Activated naive CD4-positive, alpha-beta T cell treated with anti-CD3 and anti-CD28 coated beads, Interleukin-2, amount 10 ng/mL, durations not matched to agents 7 days and 5 days (primary cell): ENCODE measurements around the gene FAM111A.

Experiments used
- CTCF ChIA-PET: fragments of 350-600 bp; sonication (Branson Sonifier 250); formaldehyde crosslinking; loops from one replicate; lab custom pipeline; 2021; ENCODE audit warnings: antibody characterized with exemption; lab: Charles Lee
- DNase-seq: peaks from one replicate; pipeline ENCODE4 v3.0.0-alpha.2; 2020
- H3K27ac Mint-ChIP-seq: one replicate; pipeline ENCODE4 v1.8.0; 2021; ENCODE audit warnings: mild to moderate bottlenecking, moderate library complexity, mixed read lengths
- H3K27me3 Mint-ChIP-seq: one replicate; pipeline ENCODE4 v1.8.0; 2021; ENCODE audit warnings: mild to moderate bottlenecking, mixed read lengths
- H3K36me3 Mint-ChIP-seq: one replicate; pipeline ENCODE4 v1.8.0; 2021; ENCODE audit warnings: mixed read lengths
- H3K4me1 Mint-ChIP-seq: one replicate; pipeline ENCODE4 v1.8.0; 2021; ENCODE audit warnings: mixed read lengths
- H3K4me3 Mint-ChIP-seq: one replicate; pipeline ENCODE4 v1.8.0; 2021; ENCODE audit warnings: mild to moderate bottlenecking, moderate library complexity, mixed read lengths
- H3K9me3 Mint-ChIP-seq: one replicate; pipeline ENCODE4 v1.8.0; 2021; ENCODE audit warnings: mixed read lengths

Gene FAM111A

DNA sequence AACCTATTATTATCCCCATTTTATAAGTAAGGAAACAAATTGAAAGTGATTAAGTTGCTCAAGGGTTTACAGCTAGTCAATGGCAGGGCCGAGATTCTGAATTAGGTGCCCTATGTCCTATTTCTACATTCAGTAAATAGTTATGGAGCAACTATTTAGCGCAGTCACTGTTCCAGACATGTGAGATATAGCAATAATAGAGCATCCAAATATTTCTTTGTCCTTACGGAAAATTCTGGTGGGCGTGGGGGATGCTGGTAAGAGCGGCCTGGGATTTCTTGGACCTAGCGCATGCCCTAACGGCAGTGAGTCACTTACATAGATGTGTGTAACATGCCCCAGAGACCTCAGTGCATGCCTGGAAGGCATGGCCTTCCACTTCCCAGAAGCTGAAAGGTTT lies 33.7 kb downstream of the FAM111A start:
- DNase-seq, result no peak
- peaks cover 58% of the 10 kb centered on the region for H3K27me3 Mint-ChIP-seq
- peaks cover 5% of the 10 kb centered on the region for H3K9me3 Mint-ChIP-seq
- no peak overlapping the region for H3K4me3 Mint-ChIP-seq
- peaks cover 7% of the 10 kb centered on the region for H3K4me1 Mint-ChIP-seq
- no peak overlapping the region for H3K27ac Mint-ChIP-seq
- CTCF ChIA-PET, result interaction anchor here (2.6 kb wide), 1 partner anchor 10 kb away, joined by 20 read pairs; no protein-coding TSS in a partner anchor
- H3K36me3 Mint-ChIP-seq, result no peaks in the 10 kb centered on the region

DNA sequence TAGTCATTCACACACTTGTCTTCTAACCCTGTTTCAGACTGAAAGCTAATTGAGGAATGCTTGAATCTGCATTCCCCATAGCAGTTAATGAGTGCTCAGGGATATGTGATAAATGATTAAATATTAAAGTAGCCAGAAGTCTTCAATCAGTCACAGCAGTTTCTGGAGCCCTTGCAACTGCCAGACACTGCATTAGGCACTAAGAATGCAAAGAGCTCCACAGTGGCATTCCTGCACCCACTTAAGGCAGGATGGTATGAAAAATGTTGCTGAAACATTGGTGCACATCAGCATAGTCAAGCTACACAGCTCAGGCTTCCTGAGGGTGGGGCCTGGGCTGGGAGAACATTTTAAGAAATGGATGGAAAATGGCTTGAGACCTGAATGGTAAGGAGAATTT lies 35.7 kb downstream of the FAM111A start:
- Mint-ChIP-seq H3K27ac (no peak overlapping the region), H3K36me3 (no peaks in the 10 kb centered on the region), H3K4me3 (no peak overlapping the region), H3K9me3 (peaks cover 5% of the 10 kb centered on the region), H3K4me1 (no peaks in the 10 kb centered on the region), H3K27me3 (peaks cover 49% of the 10 kb centered on the region)
- no peak for DNase-seq
- CTCF ChIA-PET, result interaction anchor here (0.8 to 1.3 kb wide), 3 partner anchors 8 to 251 kb away, joined by 3 to 6 read pairs (median 4); no protein-coding TSS in a partner anchor

DNA sequence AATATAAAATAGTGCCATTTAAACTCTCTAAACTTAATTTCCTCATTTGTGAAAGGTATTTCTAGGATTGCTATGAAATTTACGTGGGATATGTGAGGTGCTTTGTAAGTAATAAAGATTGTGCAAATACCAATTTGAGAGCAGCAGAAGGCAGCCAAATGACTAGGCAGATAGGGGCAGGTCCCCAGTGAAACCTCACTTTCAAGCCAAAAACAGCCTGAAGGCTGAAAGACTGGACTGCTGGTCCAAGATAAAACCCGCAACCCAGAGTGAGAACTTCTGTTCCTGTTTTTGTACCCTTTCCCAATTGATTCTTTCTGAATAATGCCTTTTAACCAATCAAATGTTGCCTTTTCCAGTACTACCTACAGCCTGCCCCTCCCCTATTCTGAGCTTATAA lies 36.5 kb downstream of the FAM111A start:
- Mint-ChIP-seq H3K4me3 (no peak overlapping the region), H3K36me3 (no peaks in the 10 kb centered on the region), H3K27ac (no peak overlapping the region), H3K27me3 (peaks cover 42% of the 10 kb centered on the region), H3K9me3 (peaks cover 5% of the 10 kb centered on the region), H3K4me1 (no peaks in the 10 kb centered on the region)
- CTCF ChIA-PET, result interaction anchor here (0.8 kb wide), 1 partner anchor 28 kb away, joined by 4 read pairs; no protein-coding TSS in a partner anchor
- no peak for DNase-seq

DNA sequence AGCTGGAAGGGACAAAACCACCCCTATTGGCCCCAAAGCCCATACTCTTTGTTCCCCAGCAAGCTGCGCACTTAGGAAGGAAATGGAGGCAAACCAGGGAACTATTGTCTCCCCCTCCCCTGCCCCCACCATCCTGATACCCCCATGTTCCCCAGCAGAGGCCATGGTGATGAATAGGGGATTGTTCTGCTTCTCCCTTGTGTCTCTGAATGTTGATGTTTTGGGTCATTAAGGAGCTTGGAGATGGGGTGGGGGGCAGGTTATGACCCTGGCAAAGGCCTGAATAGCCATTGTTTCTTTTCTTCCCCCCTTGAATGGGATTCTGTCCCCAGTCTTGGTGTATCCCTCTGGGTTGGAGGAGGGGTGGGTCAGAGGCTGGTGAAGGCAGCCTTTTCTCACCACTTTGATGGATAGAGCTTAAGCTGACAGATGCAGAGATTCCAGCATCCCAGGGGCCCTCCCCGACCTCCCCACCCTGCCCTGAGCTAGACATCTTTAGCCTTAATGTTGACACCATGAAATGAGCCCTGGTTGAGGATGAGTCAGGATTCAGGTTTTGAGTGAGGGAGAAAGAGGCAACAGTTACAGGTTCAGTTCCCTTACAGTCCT lies 37.6 kb downstream of the FAM111A start:
- Mint-ChIP-seq H3K27ac (no peak overlapping the region), H3K4me3 (no peak overlapping the region), H3K36me3 (no peaks in the 10 kb centered on the region), H3K9me3 (peaks cover 5% of the 10 kb centered on the region), H3K27me3 (peaks cover 36% of the 10 kb centered on the region), H3K4me1 (no peaks in the 10 kb centered on the region)
- CTCF ChIA-PET, result interaction anchor here (0.6 to 1.3 kb wide), 3 partner anchors 14 to 1907 kb away, joined by 3 read pairs; no protein-coding TSS in a partner anchor
- DNase-seq, result no peak

DNA sequence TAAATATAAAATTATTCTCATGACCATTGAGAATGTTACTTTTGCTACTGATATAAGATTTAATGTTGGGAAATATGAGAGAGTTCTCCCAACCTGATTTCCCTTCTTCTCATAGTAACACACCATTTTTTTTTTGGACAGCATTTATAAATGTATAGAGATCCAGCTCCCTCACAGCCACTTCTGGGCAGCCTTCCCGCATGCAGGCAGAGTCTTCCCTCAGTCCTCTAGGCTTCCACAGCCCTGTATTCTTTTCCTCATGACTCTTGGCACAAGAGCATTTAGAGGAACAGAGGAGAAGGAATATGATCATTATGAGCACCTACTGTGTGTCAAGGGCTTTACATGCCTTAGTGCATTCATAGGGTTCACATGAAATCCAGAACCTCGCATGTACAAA lies 38.3 kb downstream of the FAM111A start:
- no peak for DNase-seq
- no peaks in the 10 kb centered on the region for H3K4me1 Mint-ChIP-seq
- H3K27ac Mint-ChIP-seq, result no peak overlapping the region
- peaks cover 31% of the 10 kb centered on the region for H3K27me3 Mint-ChIP-seq
- H3K4me3 Mint-ChIP-seq, result no peak overlapping the region
- no peaks in the 10 kb centered on the region for H3K36me3 Mint-ChIP-seq
- CTCF ChIA-PET, result interaction anchor here (1.3 kb wide), 1 partner anchor 14 kb away, joined by 3 read pairs; no protein-coding TSS in a partner anchor
- H3K9me3 Mint-ChIP-seq, result peaks cover 5% of the 10 kb centered on the region

DNA sequence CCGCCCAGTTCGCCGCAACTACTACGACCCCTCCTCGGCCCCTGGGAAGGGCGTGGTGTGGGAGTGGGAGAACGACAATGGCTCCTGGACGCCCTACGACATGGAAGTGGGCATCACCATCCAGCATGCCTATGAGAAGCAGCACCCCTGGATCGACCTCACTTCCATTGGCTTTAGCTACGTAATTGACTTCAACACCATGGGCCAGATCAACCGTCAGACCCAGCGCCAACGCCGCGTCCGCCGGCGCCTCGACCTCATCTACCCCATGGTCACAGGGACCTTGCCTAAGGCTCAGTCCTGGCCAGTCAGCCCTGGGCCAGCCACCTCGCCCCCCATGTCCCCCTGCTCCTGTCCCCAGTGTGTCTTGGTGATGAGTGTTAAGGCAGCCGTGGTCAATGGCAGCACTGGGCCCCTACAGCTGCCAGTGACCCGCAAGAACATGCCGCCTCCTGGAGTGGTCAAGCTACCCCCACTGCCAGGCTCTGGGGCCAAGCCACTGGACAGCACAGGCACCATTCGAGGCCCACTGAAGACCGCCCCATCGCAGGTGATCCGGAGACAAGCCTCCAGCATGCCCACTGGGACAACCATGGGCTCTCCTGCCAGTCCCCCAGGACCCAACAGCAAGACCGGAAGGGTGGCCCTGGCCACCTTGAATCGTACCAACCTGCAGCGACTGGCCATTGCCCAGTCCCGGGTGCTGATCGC lies 39.2 kb downstream of the FAM111A start:
- no peak overlapping the region for H3K4me3 Mint-ChIP-seq
- no peak overlapping the region for H3K27ac Mint-ChIP-seq
- DNase-seq, result no peak
- no peaks in the 10 kb centered on the region for H3K4me1 Mint-ChIP-seq
- CTCF ChIA-PET, result interaction anchor here (1.2 to 2.2 kb wide), 2 partner anchors 10 to 26 kb away, joined by 3 to 12 read pairs; partner anchors contain the start of gene DTX4
- H3K36me3 Mint-ChIP-seq, result no peaks in the 10 kb centered on the region
- peaks cover 35% of the 10 kb centered on the region for H3K27me3 Mint-ChIP-seq
- H3K9me3 Mint-ChIP-seq, result peaks cover 5% of the 10 kb centered on the region

DNA sequence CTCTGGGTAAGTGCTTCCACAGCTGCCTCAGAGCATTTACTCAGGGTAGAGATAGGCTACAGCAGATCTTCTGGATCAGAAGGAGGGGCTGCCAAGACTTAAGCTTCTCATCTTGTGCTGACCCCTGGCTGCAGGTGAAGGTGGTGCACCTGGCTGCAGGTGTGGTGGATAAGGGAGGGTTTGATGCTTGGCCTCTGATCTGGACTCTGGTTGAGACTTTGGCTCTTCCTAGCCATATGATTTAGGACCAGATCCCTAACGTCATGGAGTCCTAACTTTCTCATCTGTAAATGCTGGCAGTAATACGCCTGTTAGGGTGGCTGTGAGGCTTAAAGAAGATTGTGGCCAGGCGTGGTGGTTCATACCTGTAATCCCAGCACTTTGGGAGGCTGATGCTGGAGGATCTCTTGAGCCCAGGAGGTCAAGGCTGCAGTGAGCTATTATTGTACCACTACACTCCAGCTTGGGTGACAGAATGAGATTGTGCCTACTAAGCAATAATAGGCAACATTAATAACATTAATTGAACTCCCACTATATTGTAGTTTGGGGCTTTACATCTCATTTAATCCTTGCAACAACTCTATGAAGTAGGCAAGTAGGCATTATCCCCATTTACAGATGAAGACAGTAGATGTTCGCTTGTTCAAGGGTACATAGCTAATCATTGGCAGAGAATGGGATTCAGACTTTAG lies 39.9 kb downstream of the FAM111A start:
- Mint-ChIP-seq H3K27me3 (peaks cover 38% of the 10 kb centered on the region), H3K36me3 (no peaks in the 10 kb centered on the region), H3K9me3 (peaks cover 5% of the 10 kb centered on the region), H3K4me1 (no peaks in the 10 kb centered on the region), H3K27ac (no peak overlapping the region), H3K4me3 (no peak overlapping the region)
- CTCF ChIA-PET, result interaction anchor here (1.2 to 2.2 kb wide), 2 partner anchors 11 to 25 kb away, joined by 3 to 12 read pairs; partner anchors contain the start of gene DTX4
- no peak for DNase-seq

DNA sequence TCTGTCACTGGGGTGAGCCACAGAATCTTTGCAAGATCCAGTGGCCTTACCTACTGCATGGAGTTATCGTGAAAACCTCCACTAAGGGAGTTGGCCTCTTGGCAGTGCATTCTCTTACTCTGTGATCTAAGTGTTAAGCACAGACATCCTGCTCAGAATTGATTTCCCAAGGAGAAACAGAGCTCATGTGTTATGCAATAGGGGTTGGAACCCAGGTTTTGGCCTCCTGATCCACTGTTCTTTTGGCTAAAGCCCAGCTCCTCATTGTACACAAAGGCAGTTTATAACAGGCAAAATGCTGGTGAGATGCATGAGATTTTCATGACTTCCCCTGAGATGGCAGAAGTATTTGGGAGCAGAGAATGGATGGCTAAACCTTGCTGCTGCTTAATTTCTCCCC lies 41.1 kb downstream of the FAM111A start:
- CTCF ChIA-PET, result interaction anchor here (0.6 to 2.2 kb wide), 2 partner anchors 9 to 12 kb away, joined by 3 to 12 read pairs; partner anchors contain the start of gene DTX4
- Mint-ChIP-seq H3K4me1 (no peaks in the 10 kb centered on the region), H3K27me3 (peaks cover 30% of the 10 kb centered on the region)

DNA sequence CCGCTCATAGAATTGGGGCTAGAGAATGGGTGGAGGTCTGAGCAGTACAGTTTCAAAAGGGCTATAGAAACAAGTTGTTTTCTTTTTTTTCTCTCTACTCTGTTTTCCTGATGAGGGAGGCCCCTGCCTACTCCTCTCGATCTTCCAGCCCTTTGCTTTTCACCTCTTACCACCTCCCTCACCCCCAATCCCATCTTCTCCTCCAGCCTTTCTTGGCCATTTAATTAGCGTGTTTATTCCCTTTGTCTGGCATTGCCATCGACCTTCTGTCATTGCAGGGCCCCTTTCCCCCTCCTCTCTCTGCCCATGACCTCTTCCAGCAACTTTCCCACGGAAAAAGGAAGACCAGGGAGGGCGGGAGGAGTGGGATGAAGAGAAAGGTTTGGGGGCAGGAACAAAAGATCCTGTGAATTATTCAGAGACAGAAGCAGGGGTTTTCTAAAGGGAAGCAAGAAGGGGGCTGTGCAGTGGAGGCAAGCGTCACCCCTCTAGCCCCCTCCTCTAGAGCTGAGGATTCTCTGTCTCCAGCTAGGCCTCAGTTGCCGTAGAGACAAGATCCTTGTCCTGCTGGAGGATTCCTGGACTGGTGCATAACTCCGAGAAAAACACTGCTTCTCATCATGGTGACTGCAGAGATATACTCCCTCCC lies 42.2 kb downstream of the FAM111A start:
- Mint-ChIP-seq H3K4me3 (no peak overlapping the region), H3K4me1 (no peaks in the 10 kb centered on the region), H3K36me3 (no peaks in the 10 kb centered on the region), H3K9me3 (no peaks in the 10 kb centered on the region), H3K27ac (no peak overlapping the region), H3K27me3 (peaks cover 23% of the 10 kb centered on the region)
- CTCF ChIA-PET, result interaction anchor here (2.8 to 4.0 kb wide), 3 partner anchors 9 to 22 kb away, joined by 16 to 49 read pairs (median 20); partner anchors contain the start of gene DTX4
- DNase-seq, result no peak

More for the DNA sequence above, 41.1 kb downstream of the FAM111A start:
- DNase-seq, result no peak
- Mint-ChIP-seq H3K4me3 (no peak overlapping the region), H3K9me3 (peaks cover 5% of the 10 kb centered on the region), H3K36me3 (no peaks in the 10 kb centered on the region), H3K27ac (no peak overlapping the region)

DNA sequence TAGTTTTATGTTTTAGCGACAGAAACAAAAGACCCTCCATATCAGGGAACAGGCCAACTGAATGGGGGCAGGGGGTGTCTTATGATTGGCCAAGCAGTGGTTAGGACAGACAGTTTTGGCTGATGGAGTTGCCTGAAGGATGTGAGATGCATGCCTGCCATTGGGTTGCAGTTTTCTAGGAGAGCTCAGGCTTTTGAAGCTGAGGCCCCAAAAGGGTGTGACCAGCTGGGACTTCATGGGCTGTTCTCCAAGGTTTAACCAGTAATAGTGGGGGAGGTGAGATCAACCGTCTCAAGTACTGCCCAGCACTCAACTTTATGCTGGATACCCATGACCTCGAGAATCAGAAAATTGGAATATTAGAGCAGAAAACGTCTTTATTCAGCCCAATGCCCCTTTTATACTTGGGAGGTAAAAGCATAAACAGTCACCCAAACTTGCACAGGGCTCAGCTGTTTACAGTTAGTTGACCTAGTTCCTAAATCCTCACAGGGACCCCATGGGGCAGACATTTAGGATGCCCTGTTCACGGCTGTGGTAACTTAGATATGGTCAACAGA lies 42.8 kb downstream of the FAM111A start:
- CTCF ChIA-PET, result interaction anchor here (0.9 to 4.0 kb wide), 12 partner anchors 8 to 612 kb away, joined by 3 to 49 read pairs (median 6); partner anchors contain the start of gene DTX4
- H3K9me3 Mint-ChIP-seq, result no peaks in the 10 kb centered on the region
- H3K27me3 Mint-ChIP-seq, result peaks cover 17% of the 10 kb centered on the region
- H3K36me3 Mint-ChIP-seq, result no peaks in the 10 kb centered on the region
- DNase-seq, result no peak
- no peak overlapping the region for H3K4me3 Mint-ChIP-seq
- no peaks in the 10 kb centered on the region for H3K4me1 Mint-ChIP-seq
- no peak overlapping the region for H3K27ac Mint-ChIP-seq

DNA sequence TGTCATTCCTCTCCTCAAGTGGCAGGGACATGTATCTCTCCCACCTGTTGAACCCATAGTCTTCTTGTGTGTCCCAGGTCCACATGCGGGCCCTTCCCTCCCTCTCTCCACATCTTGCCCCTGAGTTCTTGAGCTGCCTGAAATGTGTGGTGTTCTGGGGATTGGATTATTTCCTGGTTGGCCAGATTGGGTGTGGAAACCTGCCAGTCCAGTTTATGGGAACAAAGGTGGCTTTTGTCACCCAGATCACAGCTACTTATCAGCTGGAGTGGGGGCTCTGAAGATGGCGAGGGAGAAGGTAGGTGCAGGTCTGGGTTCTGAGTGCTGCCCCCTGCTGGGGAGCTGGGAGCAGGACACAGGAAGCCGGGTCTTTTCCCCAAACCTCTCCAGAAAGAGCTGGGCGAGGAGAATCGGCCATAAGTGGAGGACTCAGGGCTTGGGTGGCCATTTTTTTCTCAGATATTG lies 43.5 kb downstream of the FAM111A start:
- no peaks in the 10 kb centered on the region for H3K4me1 Mint-ChIP-seq
- no peaks in the 10 kb centered on the region for H3K36me3 Mint-ChIP-seq
- CTCF ChIA-PET, result interaction anchor here (0.9 to 4.0 kb wide), 17 partner anchors 8 to 613 kb away, joined by 3 to 49 read pairs (median 5); partner anchors contain the start of gene DTX4

DNA sequence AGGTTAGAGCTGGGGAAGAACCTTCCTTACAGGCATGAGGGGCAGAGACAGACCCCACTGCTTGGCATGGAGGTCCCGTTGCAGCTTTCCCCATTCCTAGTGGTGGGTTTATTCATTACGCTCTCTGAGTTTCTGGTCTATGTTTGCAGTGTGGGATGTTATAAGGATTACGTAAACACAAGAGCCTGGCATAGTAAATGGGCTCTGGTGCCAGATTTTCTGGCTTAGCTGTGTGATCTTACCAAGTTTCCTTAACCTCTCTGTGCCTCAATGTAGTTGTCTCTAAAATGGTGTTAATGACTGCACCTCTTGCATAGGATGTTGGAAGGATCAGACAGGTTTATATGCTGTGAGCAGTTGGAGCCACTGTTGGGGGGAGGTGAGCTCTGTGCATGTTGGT lies 44.4 kb downstream of the FAM111A start:
- no peaks in the 10 kb centered on the region for H3K9me3 Mint-ChIP-seq
- no peak overlapping the region for H3K4me3 Mint-ChIP-seq
- DNase-seq, result no peak
- H3K36me3 Mint-ChIP-seq, result no peaks in the 10 kb centered on the region
- H3K4me1 Mint-ChIP-seq, result no peaks in the 10 kb centered on the region
- H3K27ac Mint-ChIP-seq, result no peak overlapping the region
- H3K27me3 Mint-ChIP-seq, result peaks cover 21% of the 10 kb centered on the region
- CTCF ChIA-PET, result interaction anchor here (0.8 to 4.0 kb wide), 13 partner anchors 9 to 242 kb away, joined by 3 to 49 read pairs (median 5); partner anchors contain the start of gene DTX4

More for the DNA sequence above, 43.5 kb downstream of the FAM111A start:
- H3K9me3 Mint-ChIP-seq, result no peaks in the 10 kb centered on the region
- H3K27me3 Mint-ChIP-seq, result peaks cover 19% of the 10 kb centered on the region
- no peak overlapping the region for H3K4me3 Mint-ChIP-seq
- no peak overlapping the region for H3K27ac Mint-ChIP-seq
- DNase-seq, result peak; percentile 62

DNA sequence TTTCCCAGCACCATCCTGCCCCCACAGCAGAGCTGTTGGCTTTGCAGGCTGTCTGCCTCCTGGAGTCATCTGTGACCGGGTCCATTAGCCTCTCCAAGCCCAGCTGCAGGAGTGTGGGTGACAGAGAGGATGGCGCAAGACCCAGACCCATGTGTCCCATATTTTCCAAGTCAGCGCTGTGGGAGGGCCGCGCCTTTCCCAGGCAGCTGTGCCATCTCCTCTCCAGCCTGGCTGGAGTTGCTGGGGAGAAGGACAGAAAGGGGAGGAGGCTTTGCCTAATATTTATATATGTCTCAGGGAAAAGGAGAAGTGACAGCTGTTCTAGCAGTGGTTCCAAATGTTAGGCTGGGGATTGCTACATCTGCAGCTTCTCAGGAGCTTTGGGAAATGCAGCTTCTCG lies 44.9 kb downstream of the FAM111A start:
- Mint-ChIP-seq H3K4me3 (no peak overlapping the region), H3K27ac (no peak overlapping the region), H3K36me3 (no peaks in the 10 kb centered on the region), H3K27me3 (peaks cover 21% of the 10 kb centered on the region), H3K4me1 (no peaks in the 10 kb centered on the region), H3K9me3 (no peaks in the 10 kb centered on the region)
- CTCF ChIA-PET, result interaction anchor here (0.8 to 4.0 kb wide), 8 partner anchors 8 to 234 kb away, joined by 3 to 49 read pairs (median 6); partner anchors contain the start of gene DTX4
- no peak for DNase-seq
